Testis (tissue), 2 donors: ENCODE measurements around the gene MYOT.

Experiments used
- CTCF ChIP-seq, 3 experiments: fragments of 450-650 bp in 2 of 3; fragments of 200-600 bp in 1 of 3; sonication (generic) in 1 of 3; IDR thresholded peaks; one replicate each; pipeline ENCODE4 v1.5.1; 2016 to 2019; ENCODE audit warnings: antibody characterized with exemption in 3 of 3, mild to moderate bottlenecking in 2 of 3, moderate library complexity in 1 of 3
- POLR2A ChIP-seq: fragments of 450-650 bp; IDR thresholded peaks from one replicate; pipeline ENCODE4 v1.6.1; 2017; ENCODE audit warnings: antibody characterized with exemption, mild to moderate bottlenecking, moderate library complexity

- peak in 2 of 3 experiments; percentile 12 to 27 for TF ChIP-seq CTCF (IDR thresholded peaks at IDR 0.05)
- TF ChIP-seq POLR2A: no peak
These were observed 24.2 kb downstream of the MYOT start for GRCh38 chr5:137891849-137892248.
